Tibial nerve (tissue), 3 donors: ENCODE results near the gene NSUN6.

ENCODE experiments used
- CTCF ChIP-seq, 5 experiments: fragments of 200-600 bp in 3 of 5; fragments of 450-650 bp in 2 of 5; sonication (generic) in 3 of 5; IDR thresholded peaks; one replicate each; pipeline ENCODE4 v1.5.1; 2016 to 2019; ENCODE audit warnings: antibody characterized with exemption in 5 of 5, mild to moderate bottlenecking in 3 of 5, moderate library complexity in 2 of 5
- POLR2A ChIP-seq, 2 donors: fragments of 450-650 bp; IDR thresholded peaks; one replicate each; pipeline ENCODE4 v1.6.1; 2017; ENCODE audit warnings: antibody characterized with exemption in 2 of 2, mild to moderate bottlenecking in 2 of 2, moderate library complexity in 2 of 2

DNA sequence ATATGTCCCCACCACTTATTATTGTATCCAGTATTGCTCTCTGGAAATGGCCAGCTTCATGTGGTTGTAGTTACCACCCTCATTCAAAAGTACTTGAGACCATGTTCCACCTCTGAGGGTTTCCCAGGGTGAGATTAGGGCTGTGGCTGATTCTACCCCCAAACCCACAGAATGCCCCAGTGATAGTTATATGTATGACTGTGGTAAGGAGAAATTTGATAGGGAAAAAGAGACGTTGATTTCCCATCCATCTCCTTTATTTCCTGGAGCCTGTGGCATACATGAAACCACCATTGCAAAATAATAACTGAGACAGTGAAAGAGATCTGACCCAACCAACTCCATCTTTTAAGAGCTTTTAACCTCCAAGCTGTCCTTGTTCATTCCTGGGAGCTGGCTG lies 33.0 kb upstream of the NSUN6 start:
- TF ChIP-seq CTCF (IDR thresholded peaks at IDR 0.05) (no peak), POLR2A (IDR thresholded peaks at IDR 0.05) (no peak)
